ENCODE data around the gene CNIH1. TPM values are rescaled to one million over a fixed set of nuclear protein-coding genes. Genes with fewer than 3 reads are reported as not detected.

The CNIH1 gene
- total and polyA plus RNA-seq, 12 donors: 24.5 to 328 (median 105) TPM

DNA sequence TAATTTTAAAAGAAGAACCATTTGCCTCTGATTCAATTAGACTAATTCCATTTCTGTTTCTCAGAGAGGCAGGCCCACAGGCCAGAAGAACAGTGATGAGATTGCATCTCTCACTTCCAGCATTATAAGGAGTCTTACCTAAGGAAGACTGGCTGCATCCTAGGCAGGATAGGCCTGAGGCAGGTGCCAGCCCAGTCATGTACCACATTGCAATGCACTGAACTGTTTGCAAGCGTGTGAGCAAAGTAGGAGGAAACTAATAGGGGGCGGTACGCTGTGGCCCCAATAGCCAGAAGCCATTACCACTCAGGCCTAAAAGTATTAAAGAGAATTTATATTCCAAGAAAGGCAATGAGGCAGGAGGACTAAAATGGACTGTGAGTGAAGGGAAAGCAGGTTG, 12.1 kb upstream of the CNIH1 start:
- Histone ChIP-seq H3K4me3 (no peak overlapping the region), H3K27me3 (no peaks in the 10 kb centered on the region), H3K27ac (no peak overlapping the region), H3K4me1 (replicated peaks in 1 of 2) (no peaks in the 10 kb centered on the region), H3K9me3 (replicated peaks in 1 of 3) (no peaks in the 10 kb centered on the region), H3K36me3 (replicated peaks in 1 of 2) (no peaks in the 10 kb centered on the region)
- intact Hi-C loops (cut with DNase I): no loop called here
- TF ChIP-seq POLR2A (IDR thresholded peaks at IDR 0.05): no peak
- TF ChIP-seq, protein P1, sequence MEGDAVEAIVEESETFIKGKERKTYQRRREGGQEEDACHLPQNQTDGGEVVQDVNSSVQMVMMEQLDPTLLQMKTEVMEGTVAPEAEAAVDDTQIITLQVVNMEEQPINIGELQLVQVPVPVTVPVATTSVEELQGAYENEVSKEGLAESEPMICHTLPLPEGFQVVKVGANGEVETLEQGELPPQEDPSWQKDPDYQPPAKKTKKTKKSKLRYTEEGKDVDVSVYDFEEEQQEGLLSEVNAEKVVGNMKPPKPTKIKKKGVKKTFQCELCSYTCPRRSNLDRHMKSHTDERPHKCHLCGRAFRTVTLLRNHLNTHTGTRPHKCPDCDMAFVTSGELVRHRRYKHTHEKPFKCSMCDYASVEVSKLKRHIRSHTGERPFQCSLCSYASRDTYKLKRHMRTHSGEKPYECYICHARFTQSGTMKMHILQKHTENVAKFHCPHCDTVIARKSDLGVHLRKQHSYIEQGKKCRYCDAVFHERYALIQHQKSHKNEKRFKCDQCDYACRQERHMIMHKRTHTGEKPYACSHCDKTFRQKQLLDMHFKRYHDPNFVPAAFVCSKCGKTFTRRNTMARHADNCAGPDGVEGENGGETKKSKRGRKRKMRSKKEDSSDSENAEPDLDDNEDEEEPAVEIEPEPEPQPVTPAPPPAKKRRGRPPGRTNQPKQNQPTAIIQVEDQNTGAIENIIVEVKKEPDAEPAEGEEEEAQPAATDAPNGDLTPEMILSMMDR (IDR thresholded peaks at IDR 0.05): no peak
- 96 to 99% (median 98%) methylated on average over 3 of the region's 3 CpGs for WGBS, 4 donors
- no peak for DNase-seq

DNA sequence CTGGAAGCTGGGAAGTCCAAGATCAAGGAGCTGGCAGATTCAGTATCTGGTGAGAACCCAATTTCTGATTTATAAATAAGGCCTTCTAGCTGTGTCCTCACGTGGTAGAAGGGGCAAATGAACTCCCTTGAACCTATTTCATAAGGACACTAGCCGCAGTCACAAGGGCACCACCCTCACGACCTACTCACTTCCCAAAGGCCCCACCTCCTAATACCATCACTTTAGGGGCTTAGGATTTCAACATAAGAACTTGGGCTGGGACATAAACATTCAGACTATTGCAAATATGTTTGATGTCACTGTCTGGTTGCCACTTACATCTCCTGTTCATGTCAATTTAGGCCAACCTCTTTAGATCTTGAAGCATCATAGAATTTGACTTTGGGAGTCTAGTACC, 10.8 kb upstream of the CNIH1 start:
- DNase-seq: no peak
- H3K4me3 ChIP-seq: no peak overlapping the region
- intact Hi-C loops (cut with DNase I): no loop called here
- H3K36me3 ChIP-seq (replicated peaks in 1 of 2): no peaks in the 10 kb centered on the region
- H3K27me3 ChIP-seq: no peaks in the 10 kb centered on the region
- WGBS, 4 donors: 38 to 64% (median 51%) methylated on average over 3 of the region's 3 CpGs
- H3K9me3 ChIP-seq (replicated peaks in 1 of 3): no peaks in the 10 kb centered on the region
- TF ChIP-seq, protein P1 (IDR thresholded peaks at IDR 0.05): no peak
- TF ChIP-seq POLR2A (IDR thresholded peaks at IDR 0.05): no peak
- no peak overlapping the region for H3K27ac ChIP-seq
- no peaks in the 10 kb centered on the region for H3K4me1 ChIP-seq (replicated peaks in 1 of 2)

DNA sequence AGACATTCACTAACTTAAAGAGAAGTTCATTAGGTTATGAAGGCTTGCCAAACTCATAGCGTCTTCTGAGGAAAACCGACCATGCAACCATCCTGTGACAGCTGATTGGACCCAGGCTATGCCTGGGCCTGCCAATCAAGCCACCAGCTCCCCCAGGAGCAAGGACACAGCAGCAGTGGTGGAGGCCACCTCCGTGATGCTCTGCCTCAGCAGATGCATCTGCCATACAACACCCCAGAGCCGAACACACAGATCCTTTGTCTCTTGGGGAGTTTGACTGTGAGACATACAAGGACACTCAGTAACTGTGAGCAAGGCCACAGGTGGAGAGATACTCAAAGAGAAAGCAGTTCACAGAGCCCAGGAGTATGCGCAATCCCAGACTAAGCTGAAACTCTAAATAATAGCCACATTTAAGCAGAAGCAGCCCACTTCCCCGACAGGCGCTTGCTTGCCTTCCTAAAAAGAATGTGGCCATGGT, 10.0 kb upstream of the CNIH1 start:
- Histone ChIP-seq H3K36me3 (replicated peaks in 1 of 2) (no peaks in the 10 kb centered on the region), H3K27me3 (no peaks in the 10 kb centered on the region), H3K27ac (no peak overlapping the region), H3K4me1 (replicated peaks in 1 of 2) (no peaks in the 10 kb centered on the region), H3K4me3 (no peak overlapping the region), H3K9me3 (replicated peaks in 1 of 3) (no peaks in the 10 kb centered on the region)
- intact Hi-C loops (cut with DNase I): no loop called here
- no peak for DNase-seq
- no peak for TF ChIP-seq POLR2A (IDR thresholded peaks at IDR 0.05)
- WGBS, 4 donors: 74 to 81% (median 79%) methylated on average over 6 to 7 of the region's 7 CpGs

DNA sequence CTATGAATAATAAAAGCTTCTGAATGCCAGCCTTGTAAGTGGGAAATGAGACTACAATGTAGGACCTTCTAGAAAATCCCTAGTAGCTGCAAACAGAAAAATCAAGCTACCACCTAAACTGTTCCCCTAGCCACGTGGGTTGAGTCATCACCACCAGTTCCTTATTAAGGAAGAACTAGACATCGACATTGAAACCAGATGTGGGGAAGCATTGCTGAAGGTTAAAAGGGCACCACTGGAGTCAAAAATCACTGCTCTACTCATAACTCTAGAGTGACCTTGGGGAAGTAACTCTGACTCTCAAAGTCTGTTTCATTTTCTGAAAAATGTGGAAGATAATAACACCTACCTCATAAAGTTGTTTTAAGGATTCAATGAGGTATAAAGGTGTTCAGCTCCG, 9.4 kb upstream of the CNIH1 start:
- TF ChIP-seq, protein P1 (IDR thresholded peaks at IDR 0.05): no peak
- no peak for TF ChIP-seq POLR2A (IDR thresholded peaks at IDR 0.05)
- intact Hi-C loops (cut with DNase I): no loop called here
- 21 to 50% (median 25%) methylated on average over 3 of the region's 3 CpGs for WGBS, 4 donors

DNA sequence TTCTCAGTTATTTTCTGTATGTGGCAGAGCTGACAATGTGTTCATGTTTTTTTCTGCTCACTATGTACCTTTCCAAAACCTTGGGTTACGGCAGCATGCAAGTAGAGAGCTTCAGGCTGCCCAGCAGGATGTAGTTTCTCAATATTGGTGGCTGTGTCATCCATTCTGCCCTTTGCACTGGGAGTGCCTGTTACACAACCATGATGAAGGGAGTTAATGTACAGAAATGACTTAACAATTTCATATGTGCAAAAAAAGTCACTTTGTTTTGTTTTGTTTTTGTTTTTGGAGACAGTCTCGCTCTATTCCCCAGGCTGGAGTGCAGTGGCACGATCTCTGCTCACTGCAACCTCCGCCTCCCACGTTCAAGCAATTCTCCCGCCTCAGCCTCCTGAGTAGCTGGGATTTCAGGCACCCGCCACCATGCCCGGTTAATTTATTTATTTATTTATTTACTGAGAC, 6.1 kb upstream of the CNIH1 start:
- TF ChIP-seq POLR2A (IDR thresholded peaks at IDR 0.05): no peak
- TF ChIP-seq, protein P1 (IDR thresholded peaks at IDR 0.05): no peak
- H3K4me1 ChIP-seq (replicated peaks in 1 of 2): no peaks in the 10 kb centered on the region
- no peak overlapping the region for H3K27ac ChIP-seq
- H3K9me3 ChIP-seq (replicated peaks in 1 of 3): no peaks in the 10 kb centered on the region
- no peak for DNase-seq
- H3K4me3 ChIP-seq: no peak overlapping the region
- no peaks in the 10 kb centered on the region for H3K36me3 ChIP-seq (replicated peaks in 1 of 2)
- H3K27me3 ChIP-seq: no peaks in the 10 kb centered on the region
- 85 to 89% (median 88%) methylated on average over 8 of the region's 8 CpGs for WGBS, 4 donors
- intact Hi-C loops (cut with DNase I): no loop called here

More for the DNA sequence above, 9.4 kb upstream of the CNIH1 start:
- DNase-seq: peak in 3 of 7 donors; percentile 34 to 35 (median 35)
- H3K27ac ChIP-seq: no peak overlapping the region
- no peaks in the 10 kb centered on the region for H3K9me3 ChIP-seq (replicated peaks in 1 of 3)
- H3K36me3 ChIP-seq (replicated peaks in 1 of 2): no peaks in the 10 kb centered on the region
- no peak overlapping the region for H3K4me3 ChIP-seq
- H3K4me1 ChIP-seq (replicated peaks in 1 of 2): no peaks in the 10 kb centered on the region
- no peaks in the 10 kb centered on the region for H3K27me3 ChIP-seq
